Memory B cell (primary cell): ENCODE results near the gene RGCC.

Experiments
- ATAC-seq: fragments of 150-1000 bp; cut with Tn5 transposase; 2 replicates; pipeline ENCODE4 v1.10.0; 2021; ENCODE audit warnings: low read depth, mild to moderate bottlenecking, moderate library complexity
- DNase-seq, 2 donors: peaks; one replicate each; pipeline ENCODE4 v3.0.0; 2022; ENCODE audit warnings: low spot score in 2 of 2
- H3K27ac Mint-ChIP-seq: one replicate; pipeline ENCODE4 v1.8.0; 2022; ENCODE audit warnings: mild to moderate bottlenecking, moderate library complexity, mixed read lengths
- H3K27me3 Mint-ChIP-seq: one replicate; pipeline ENCODE4 v1.8.0; 2022; ENCODE audit warnings: mixed read lengths
- H3K36me3 Mint-ChIP-seq: one replicate; pipeline ENCODE4 v1.8.0; 2022; ENCODE audit warnings: mild to moderate bottlenecking, mixed read lengths
- H3K4me1 Mint-ChIP-seq: one replicate; pipeline ENCODE4 v1.8.0; 2022; ENCODE audit warnings: mixed read lengths
- H3K4me3 Mint-ChIP-seq: one replicate; pipeline ENCODE4 v1.8.0; 2022; ENCODE audit warnings: mild to moderate bottlenecking, moderate library complexity, mixed read lengths
- H3K9me3 Mint-ChIP-seq: one replicate; pipeline ENCODE4 v1.8.0; 2022; ENCODE audit warnings: mixed read lengths

RGCC gene

DNA sequence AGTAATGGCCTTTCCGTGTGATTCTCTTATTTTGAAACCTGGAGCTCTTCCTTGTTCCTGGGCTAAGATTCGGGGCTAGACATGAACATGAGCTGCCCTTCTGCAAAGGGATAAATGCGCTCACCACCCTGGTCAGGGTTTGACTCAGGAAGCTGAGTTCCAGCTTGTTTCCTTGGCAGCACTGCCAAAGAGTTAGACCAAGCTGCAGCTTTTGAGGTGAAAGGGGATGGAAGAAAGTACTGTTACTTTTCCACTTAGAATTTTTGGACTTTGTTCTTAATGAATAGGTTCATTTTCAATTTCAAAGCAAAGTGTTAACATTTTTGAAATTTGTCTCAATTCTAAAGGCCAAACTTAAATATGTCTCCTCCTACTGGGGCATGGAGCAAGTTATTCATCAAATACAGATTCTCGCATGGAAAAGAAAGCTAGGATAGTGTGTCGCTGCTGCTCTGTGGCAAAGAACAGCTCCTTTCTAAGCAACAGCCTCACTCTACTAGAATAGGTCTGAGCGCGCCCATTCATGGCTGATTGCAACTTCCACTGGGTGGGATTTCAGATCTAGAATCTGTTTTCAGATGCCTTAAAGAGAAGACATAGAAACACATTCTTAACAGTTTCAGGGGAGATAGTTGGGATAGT lies 2.2 kb downstream of the RGCC start:
- Mint-ChIP-seq H3K27me3 (peaks cover 10% of the 10 kb centered on the region), H3K4me3 (peak overlapping the region; percentile 43), H3K4me1 (peaks cover 36% of the 10 kb centered on the region), H3K9me3 (no peaks in the 10 kb centered on the region), H3K36me3 (no peaks in the 10 kb centered on the region), H3K27ac (peak overlapping the region; percentile 94)
- ATAC-seq, result no peak
- no peak for DNase-seq

DNA sequence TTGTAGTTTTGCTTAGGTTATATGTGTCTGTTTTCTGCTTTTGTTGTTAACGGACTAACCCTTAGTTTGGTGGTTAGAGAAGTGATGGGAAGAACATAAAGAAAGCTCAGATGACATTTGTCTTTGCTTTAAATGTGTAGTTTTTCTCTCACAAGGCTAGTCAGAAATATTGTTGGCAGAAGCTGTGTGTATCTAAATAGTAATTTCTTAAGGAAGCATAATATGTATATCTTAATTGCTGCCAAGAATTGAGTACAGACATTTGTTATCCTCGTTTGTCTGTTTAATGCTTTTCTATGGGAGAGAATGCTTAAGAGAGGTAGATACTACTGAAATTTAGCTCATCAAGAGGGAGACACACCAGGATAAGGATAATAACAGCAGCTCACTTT lies 2.7 kb downstream of the RGCC start:
- H3K4me3 Mint-ChIP-seq, result no peak overlapping the region
- H3K36me3 Mint-ChIP-seq, result no peaks in the 10 kb centered on the region
- peaks cover 39% of the 10 kb centered on the region for H3K4me1 Mint-ChIP-seq
- ATAC-seq, result no peak
- no peak overlapping the region for H3K27ac Mint-ChIP-seq
- peaks cover 10% of the 10 kb centered on the region for H3K27me3 Mint-ChIP-seq
- H3K9me3 Mint-ChIP-seq, result no peaks in the 10 kb centered on the region
- no peak for DNase-seq

DNA sequence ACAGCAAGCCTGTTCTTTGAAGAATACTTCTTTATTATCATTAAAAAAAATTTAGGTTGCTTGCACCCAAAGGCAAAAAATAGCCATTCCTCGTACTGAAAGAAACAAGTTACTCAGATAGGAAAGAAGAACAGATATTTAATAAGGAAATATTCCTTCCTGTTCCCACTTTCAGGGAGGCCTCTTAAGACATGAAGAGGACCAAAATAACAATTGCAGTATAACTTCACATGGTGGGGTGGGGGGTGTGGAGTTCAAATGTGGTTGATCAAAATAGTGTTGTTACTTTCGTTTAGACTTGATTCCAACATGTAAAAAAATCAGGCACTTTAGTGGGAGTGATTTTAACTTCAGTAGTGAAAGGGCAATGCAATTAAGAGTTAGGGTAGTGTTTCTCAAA lies 3.6 kb downstream of the RGCC start:
- Mint-ChIP-seq H3K36me3 (no peaks in the 10 kb centered on the region), H3K27ac (no peak overlapping the region), H3K9me3 (no peaks in the 10 kb centered on the region), H3K4me1 (peaks cover 46% of the 10 kb centered on the region), H3K4me3 (no peak overlapping the region), H3K27me3 (peaks cover 7% of the 10 kb centered on the region)
- DNase-seq (no peak), ATAC-seq (no peak)

DNA sequence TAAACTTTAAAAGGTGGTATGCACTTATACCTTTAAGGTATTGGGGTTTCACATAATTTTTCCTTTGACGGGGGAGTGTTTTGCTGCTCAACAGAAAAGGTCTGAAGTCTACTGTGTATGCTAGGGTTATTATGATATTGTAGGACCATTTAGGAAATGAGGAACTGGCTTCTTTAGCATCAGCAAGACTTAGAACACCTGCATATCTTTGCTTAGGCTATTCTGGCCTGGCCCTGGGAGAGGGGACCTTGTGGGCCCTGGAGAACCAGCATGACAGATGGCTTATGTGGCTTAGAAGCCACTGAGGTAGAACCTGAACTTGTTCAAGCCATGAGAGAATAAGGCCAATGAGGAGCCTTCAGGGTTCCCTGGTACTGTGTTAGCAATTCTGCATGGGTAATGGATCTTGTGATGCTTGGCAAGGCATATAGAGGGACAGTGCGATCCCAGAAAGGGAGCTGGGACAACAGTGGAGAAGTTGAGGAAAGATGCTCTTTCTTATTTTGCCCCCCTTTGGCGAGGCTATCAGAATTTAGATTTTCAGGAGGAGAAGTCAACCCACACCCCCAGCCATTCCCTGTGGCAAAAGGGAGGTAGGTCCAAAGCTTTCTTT lies 4.3 kb downstream of the RGCC start:
- H3K4me1 Mint-ChIP-seq, result peaks cover 48% of the 10 kb centered on the region
- ATAC-seq (no peak), DNase-seq (no peak)
- H3K27ac Mint-ChIP-seq, result no peak overlapping the region
- H3K27me3 Mint-ChIP-seq, result peaks cover 4% of the 10 kb centered on the region
- no peaks in the 10 kb centered on the region for H3K36me3 Mint-ChIP-seq
- H3K9me3 Mint-ChIP-seq, result no peaks in the 10 kb centered on the region
- no peak overlapping the region for H3K4me3 Mint-ChIP-seq

DNA sequence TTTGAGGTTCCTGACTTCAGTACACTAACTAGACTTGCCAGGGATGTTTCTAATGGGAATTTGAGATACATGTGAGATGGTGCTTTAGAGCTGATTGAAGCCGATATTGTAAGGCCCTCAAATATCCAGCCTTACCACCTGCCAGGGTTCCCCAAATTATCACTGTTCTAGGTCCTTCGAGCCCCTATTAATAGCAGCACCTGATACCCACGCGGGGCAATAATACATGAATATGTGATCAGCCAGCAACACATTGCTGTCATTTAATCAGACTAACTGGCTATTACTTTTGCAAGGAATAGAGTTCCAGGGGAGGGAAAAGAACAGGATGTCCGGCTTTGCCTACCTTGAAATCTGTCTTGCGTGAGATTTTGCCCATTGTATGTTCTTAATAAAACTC lies 5.1 kb downstream of the RGCC start:
- no peaks in the 10 kb centered on the region for H3K9me3 Mint-ChIP-seq
- H3K27ac Mint-ChIP-seq, result peak overlapping the region; percentile 69
- ATAC-seq (no peak), DNase-seq (no peak)
- peaks cover 4% of the 10 kb centered on the region for H3K27me3 Mint-ChIP-seq
- no peak overlapping the region for H3K4me3 Mint-ChIP-seq
- H3K36me3 Mint-ChIP-seq, result no peaks in the 10 kb centered on the region
- peaks cover 46% of the 10 kb centered on the region for H3K4me1 Mint-ChIP-seq

DNA sequence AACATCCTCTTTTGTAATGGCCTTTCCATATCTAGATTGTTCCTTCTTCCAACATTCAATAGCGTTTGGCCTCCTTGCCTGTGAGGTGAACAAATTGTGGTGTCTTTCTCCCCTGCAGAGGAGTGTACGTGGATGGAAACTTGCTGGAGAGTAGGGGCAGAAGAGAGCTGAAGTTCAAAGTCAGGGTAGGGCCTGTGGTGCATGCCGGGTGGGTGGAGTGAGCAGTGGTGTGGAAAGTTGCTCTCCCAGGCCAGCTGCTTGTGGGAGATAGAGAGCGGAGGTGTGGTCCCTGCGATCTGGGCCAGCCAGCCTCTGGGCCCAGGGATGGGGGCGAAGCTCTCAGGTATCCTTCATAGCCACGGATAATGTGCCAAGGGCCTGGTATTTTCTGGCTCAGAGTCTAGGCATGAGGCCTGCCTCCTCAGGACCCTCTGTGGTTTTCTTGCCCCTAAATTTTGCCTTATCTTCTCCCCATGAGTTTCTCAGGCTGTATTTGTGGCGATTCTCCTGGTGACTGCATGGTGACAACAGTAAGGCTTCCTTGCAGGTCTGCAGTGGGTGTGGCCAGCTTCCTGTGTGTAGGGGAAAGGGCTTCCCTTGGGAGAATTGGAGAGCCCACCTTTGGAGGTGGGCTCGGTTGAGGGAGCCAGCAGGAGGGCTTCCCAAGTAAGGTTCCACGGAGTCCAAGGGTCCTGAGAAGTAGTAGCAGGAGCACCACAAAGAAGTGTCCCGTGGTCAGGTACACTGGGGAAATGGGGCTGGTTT lies 6.7 kb downstream of the RGCC start:
- Mint-ChIP-seq H3K36me3 (no peaks in the 10 kb centered on the region), H3K4me3 (peak overlapping the region; percentile 25), H3K9me3 (no peaks in the 10 kb centered on the region), H3K27me3 (peaks cover 2% of the 10 kb centered on the region), H3K27ac (peak overlapping the region; percentile 69), H3K4me1 (peaks cover 41% of the 10 kb centered on the region)
- peak; percentile 16 for ATAC-seq
- DNase-seq, result no peak

DNA sequence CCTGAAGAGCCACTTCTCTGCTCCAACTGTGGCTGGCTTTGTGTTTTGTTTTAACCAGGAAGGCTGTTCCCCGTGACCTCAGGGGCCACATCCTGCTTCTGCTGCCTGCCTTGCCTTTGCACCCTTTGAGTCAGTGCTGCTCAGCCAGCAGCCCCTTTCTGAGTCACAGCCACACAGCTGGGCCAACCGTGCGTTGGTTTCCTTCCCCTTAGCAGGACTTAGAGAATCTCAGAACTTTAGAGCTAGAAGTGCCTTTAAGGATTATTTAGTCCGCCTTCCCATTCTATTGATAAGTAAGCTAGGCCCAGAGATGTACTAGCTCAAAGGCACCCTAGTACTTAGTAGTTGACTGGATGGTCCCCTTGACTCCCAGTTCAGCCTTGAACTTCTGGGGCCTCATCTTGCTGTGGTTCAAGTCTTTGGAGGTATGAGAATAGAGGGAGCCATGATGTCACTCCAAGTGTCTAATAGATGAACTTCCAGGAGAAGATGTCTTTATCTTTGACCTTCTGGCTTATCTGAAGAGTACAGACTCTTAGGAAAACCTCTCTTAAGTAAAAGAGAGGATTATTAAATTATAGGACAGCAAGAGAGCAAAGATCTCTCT lies 8.0 kb downstream of the RGCC start:
- no peaks in the 10 kb centered on the region for H3K9me3 Mint-ChIP-seq
- H3K27ac Mint-ChIP-seq, result peak overlapping the region; percentile 69

DNA sequence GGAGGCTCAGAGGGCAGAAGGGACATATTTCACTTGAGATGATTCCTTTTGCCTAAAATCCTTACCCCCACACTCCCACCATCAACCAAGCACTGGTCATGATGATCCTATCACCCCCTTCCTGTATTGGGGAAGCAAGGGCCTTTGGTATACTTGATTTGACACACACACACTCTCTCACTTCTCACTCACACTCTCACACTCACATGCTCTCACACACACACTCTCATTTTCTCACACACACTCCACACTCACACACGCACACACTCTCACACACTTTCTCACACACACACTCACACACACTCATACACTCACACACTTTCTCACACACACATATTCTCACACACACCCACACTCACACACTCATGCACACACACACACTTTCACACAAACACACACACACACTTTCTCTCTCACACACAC lies 8.6 kb downstream of the RGCC start:
- no peak for ATAC-seq
- no peaks in the 10 kb centered on the region for H3K9me3 Mint-ChIP-seq
- H3K4me1 Mint-ChIP-seq, result peaks cover 39% of the 10 kb centered on the region
- no peaks in the 10 kb centered on the region for H3K27me3 Mint-ChIP-seq
- H3K36me3 Mint-ChIP-seq, result no peaks in the 10 kb centered on the region
- no peak for DNase-seq
- H3K4me3 Mint-ChIP-seq, result peak overlapping the region; percentile 2
- peak overlapping the region; percentile 69 for H3K27ac Mint-ChIP-seq

More for the DNA sequence above, 8.0 kb downstream of the RGCC start:
- H3K36me3 Mint-ChIP-seq, result no peaks in the 10 kb centered on the region
- ATAC-seq, result peak; percentile 82
- peaks cover 41% of the 10 kb centered on the region for H3K4me1 Mint-ChIP-seq
- DNase-seq, result peak in 1 of 2 donors; percentile 54
- H3K27me3 Mint-ChIP-seq, result no peaks in the 10 kb centered on the region
- H3K4me3 Mint-ChIP-seq, result peak overlapping the region; percentile 33

DNA sequence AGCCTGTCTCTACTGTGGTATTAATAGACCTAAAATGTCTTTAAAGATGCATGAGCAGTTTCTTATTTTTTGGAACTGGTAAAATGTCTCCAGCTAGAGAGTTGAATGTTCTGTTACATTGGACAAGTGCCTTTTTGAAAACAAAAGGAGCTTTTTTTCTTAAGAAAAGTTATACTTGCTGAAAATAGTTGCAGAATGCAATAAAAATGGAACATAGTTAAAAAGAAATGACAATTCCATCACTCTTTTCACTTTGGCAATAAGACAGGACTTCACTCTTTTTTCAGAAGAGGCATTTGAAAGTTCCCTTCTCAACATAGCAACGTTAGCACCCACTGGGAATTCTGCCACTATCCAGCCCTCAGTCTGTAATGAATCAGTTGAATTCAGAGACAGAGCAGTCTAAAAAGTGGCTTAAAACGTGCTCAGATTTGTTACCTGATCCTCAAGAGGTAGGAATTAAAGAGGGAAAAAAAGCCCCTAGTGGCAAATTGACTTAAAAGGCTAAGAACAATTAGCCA lies 10.1 kb downstream of the RGCC start:
- no peak for DNase-seq
- no peak overlapping the region for H3K4me3 Mint-ChIP-seq
- ATAC-seq, result no peak
- H3K9me3 Mint-ChIP-seq, result no peaks in the 10 kb centered on the region
- H3K27ac Mint-ChIP-seq, result no peak overlapping the region
- no peaks in the 10 kb centered on the region for H3K36me3 Mint-ChIP-seq
- no peaks in the 10 kb centered on the region for H3K27me3 Mint-ChIP-seq
- H3K4me1 Mint-ChIP-seq, result peaks cover 29% of the 10 kb centered on the region

DNA sequence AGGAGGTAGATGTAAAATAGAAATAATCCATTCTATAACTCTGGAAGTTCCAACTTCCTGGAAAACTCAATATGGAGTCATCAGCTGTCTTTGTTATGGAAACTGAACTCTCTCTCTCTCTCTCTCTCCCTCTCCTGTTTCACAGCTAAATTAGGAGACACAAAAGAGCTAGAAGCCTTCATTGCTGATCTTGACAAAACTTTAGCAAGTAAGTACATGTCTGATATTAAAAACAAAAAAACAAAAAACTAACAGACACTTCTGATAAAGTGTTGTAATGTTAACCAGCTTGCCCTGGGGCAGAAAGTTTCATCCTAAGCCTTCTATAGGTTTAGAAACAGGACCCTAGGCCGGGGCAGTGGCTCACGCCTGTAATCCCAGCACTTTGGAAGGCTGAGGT lies 11.3 kb downstream of the RGCC start:
- H3K27ac Mint-ChIP-seq, result no peak overlapping the region
- DNase-seq, result no peak
- no peaks in the 10 kb centered on the region for H3K9me3 Mint-ChIP-seq
- peaks cover 23% of the 10 kb centered on the region for H3K4me1 Mint-ChIP-seq
- no peaks in the 10 kb centered on the region for H3K27me3 Mint-ChIP-seq
- H3K36me3 Mint-ChIP-seq, result no peaks in the 10 kb centered on the region
- no peak overlapping the region for H3K4me3 Mint-ChIP-seq
- ATAC-seq, result no peak

DNA sequence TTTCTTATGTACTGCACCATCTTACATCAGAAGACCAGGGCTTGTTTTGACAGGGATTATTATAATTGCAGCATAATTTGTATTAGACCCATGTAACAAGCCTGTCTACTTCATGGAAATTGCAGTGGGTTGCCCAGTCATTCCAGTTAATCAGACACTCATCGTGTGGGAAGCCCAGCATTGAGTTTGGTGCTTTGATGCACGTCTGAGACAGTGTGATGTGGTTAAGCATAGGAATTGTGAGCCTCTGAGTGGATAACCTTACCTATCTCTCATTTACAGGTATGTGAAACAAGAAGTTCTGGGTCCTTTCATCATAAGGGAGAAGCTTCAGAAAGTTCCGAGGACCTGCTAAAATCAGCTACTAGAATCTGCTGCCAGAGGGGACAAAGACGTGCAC lies 12.8 kb downstream of the RGCC start:
- no peak for DNase-seq
- peaks cover under 1% of the 10 kb centered on the region for H3K9me3 Mint-ChIP-seq

DNA sequence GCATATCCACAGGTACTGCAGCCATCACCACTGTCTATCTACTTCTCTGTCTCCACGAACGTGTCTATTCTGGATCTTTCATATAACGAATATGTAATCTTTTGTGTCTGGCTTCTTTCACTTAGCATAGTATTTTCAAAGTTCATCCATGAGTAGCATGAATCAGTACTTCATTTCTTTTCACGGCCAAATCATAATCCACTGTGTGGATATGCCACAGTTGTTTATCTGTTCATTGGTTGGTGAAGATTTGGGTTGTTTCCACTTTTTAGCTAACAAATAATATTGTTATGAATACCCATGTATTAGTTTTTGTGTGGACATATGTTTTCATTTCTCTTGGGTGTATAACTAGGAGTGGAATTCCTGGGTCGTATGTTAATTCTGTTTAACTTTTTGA lies 14.4 kb downstream of the RGCC start:
- no peak for DNase-seq
- H3K4me3 Mint-ChIP-seq, result no peak overlapping the region
- H3K4me1 Mint-ChIP-seq, result peaks cover under 1% of the 10 kb centered on the region
- H3K9me3 Mint-ChIP-seq, result peaks cover 2% of the 10 kb centered on the region
- H3K27ac Mint-ChIP-seq, result no peak overlapping the region
- no peaks in the 10 kb centered on the region for H3K27me3 Mint-ChIP-seq
- no peak for ATAC-seq
- no peaks in the 10 kb centered on the region for H3K36me3 Mint-ChIP-seq

More for the DNA sequence above, 12.8 kb downstream of the RGCC start:
- no peak for ATAC-seq
- H3K27ac Mint-ChIP-seq, result no peak overlapping the region
- peaks cover 10% of the 10 kb centered on the region for H3K4me1 Mint-ChIP-seq
- no peaks in the 10 kb centered on the region for H3K36me3 Mint-ChIP-seq
- H3K27me3 Mint-ChIP-seq, result no peaks in the 10 kb centered on the region
- no peak overlapping the region for H3K4me3 Mint-ChIP-seq

DNA sequence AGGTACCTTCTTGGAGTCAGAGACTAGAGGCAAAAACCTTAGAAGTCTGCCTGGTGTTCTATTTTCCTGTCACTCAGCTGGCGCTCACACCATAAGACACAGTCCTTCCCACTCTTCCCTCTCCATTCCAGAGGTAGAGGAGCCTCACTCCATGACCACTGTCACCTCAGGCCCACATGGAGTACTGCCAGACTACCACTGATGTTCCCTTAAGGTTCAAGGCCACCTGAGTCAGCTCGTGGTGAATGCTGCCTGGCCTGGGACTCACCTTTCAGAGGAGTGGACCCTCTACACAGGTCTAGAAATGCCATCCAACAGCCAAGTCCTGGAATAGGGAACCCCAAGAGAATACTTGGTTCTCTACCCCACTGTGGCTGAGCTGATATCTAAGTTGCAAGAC lies 29.9 kb downstream of the RGCC start:
- no peak overlapping the region for H3K4me3 Mint-ChIP-seq
- DNase-seq (no peak), ATAC-seq (no peak)
- peaks cover 8% of the 10 kb centered on the region for H3K4me1 Mint-ChIP-seq
- H3K27ac Mint-ChIP-seq, result no peak overlapping the region
- peaks cover 9% of the 10 kb centered on the region for H3K36me3 Mint-ChIP-seq
- no peaks in the 10 kb centered on the region for H3K27me3 Mint-ChIP-seq
- peaks cover 14% of the 10 kb centered on the region for H3K9me3 Mint-ChIP-seq

DNA sequence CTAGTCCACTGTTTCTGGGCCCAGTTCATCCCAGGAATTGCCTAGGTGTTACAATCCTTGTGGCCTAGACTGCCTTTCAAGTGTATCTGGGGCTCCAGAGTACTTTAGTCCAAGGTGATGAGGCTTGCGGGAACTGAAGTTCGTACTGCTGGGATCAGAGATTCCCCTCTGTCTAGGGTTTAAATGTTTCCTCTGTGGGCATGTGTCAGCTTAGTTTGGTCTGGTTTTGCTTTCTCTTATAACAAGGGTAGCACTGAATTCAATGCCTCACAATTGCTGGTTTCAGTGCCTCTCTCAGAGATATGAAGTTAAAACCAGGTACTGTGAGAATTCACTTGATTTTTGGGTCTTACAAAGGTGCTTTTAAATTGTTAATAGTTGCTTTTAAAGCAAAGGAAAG lies 30.8 kb downstream of the RGCC start:
- Mint-ChIP-seq H3K4me1 (peaks cover 16% of the 10 kb centered on the region), H3K27ac (no peak overlapping the region), H3K9me3 (peaks cover 14% of the 10 kb centered on the region), H3K4me3 (no peak overlapping the region), H3K27me3 (no peaks in the 10 kb centered on the region), H3K36me3 (peaks cover 9% of the 10 kb centered on the region)
- DNase-seq, result no peak
- no peak for ATAC-seq
